Glomerular visceral epithelial cell (primary cell): ENCODE measurements around the gene IL21R.
"Not testable (repeated sequence)": the region's sequence is repeated elsewhere in the genome, so short reads cannot be mapped to it uniquely, and the experiment has no call there.

Experiments used
- DNase-seq: peaks from one replicate; pipeline ENCODE4 v3.0.0-alpha.2; 2016; ENCODE audit errors: extremely low spot score

Gene IL21R

GRCh38 chr16:27426423-27427408 is 24.7 kb downstream of the IL21R start:
- DNase-seq, result peak; percentile 92

DNA sequence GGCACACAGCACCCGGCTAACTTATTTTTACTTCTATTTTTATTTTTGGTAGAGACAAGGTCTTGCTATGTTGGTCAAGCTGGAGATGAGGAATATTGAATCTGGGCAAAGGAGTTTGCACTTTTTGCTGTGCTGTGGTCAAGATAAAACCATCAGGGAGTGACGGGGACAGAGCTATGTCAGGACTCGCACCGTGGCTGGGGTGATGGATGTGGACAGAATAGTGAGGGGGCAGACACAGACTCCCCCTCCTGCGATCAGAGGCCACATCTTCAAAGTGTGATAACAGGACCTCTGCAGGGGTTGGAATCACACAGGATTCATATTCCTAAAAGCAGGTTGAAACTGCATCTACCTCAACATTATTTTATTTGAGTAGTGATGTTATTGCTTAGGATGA is 25.6 kb downstream of the IL21R start:
- no peak for DNase-seq

DNA sequence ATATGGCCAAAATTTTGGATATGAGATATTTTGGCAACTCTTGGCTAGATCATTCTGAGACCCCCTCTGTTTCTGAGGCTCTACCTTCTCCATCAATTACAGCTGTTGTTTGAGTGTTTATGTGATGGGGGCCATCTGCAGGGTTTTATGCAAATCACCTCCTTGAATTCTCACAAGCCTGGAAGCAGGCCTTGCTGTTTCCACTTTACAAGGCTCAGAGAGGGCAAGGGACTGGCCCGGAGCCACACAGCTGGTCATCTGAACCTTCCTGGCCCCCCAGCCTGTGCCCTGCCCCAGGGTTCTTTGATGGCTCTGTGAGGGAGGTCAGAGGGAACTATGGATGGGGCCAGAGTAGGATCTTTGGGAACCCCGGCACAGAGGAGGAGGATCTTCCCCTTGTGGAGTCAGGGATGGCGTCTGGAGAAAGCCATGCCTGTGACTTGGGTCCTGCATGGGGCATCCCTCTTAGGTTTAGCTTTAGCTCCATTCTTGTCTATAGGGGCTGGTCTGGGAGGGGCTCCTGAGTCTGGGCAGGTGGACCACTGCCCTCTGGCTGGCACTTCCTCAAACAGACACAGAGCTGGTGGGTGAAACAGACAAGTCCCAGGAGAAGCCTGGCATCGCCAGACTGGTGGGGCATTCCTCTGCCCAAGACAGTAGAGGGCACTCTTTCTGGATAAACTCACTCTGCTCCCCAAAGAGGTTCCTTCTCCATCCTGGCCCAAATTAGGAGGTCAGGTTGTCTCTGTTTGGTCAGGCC is 26.2 kb downstream of the IL21R start:
- DNase-seq, result no peak

DNA sequence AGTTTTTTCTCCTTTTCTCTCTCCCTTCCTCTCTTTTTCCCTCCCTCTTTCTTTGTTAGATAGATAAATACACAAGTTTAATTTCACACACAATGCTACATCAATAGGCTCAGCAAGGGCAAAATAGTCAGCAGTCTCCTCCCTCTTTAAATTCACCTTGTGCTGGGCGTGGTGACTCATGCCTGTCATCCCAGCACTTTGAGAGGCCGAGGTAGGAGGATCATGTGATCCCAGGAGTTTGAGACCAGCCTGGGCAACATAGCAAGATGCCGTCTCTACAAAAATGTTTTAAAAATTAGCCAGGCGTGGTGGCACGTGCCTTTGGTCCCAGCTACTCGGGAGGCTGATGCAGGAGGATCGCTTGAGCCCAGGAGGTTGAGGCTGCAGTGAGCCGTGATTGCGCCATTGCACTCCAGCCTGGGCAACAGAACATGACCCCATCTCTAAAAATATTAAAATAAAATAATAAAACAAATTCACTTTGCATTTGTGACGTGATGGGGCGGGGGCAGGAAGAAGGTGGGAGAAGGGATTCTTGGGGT is 27.4 kb downstream of the IL21R start:
- no peak for DNase-seq

DNA sequence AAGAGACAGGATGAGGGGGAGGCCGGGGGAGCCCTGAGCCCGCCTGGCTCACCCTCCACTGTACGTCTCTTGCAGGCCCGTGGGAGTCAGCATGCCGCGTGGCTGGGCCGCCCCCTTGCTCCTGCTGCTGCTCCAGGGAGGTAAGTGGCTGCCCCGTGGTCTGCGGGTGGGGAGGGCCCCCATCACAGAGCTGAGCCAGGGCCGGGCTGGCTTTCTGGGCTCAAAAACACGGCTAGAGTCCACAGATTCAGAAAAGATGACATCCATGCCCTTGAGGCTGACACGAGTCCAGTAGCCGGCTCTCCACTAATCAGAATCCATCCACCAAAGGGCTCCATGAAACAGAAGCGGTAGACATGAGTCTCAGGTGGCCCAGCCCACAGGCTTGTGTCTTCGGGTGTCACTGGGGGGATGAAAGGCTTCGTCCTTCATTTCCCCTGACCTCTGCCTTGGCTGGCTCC is 28.0 kb downstream of the IL21R start:
- DNase-seq, result no peak

DNA sequence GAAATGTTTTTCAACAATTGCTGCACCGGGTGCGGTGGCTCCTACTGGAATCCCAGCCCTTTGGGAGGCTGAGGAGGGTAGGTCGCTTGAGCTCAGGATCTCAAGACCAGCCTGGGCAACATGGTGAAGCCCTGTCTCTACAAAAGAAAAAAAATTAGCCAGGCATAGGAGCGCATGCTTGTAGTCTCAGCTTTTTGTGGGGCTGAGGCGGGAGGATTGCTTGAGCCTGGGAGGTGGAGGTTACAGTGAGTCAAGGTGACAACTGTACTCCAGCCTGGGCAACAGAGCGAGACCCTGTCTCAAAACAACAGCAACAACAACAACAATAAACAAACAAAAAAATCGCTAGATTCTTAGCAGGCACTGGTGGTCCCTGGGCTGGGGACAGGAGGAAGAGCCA is 28.5 kb downstream of the IL21R start:
- no peak for DNase-seq

DNA sequence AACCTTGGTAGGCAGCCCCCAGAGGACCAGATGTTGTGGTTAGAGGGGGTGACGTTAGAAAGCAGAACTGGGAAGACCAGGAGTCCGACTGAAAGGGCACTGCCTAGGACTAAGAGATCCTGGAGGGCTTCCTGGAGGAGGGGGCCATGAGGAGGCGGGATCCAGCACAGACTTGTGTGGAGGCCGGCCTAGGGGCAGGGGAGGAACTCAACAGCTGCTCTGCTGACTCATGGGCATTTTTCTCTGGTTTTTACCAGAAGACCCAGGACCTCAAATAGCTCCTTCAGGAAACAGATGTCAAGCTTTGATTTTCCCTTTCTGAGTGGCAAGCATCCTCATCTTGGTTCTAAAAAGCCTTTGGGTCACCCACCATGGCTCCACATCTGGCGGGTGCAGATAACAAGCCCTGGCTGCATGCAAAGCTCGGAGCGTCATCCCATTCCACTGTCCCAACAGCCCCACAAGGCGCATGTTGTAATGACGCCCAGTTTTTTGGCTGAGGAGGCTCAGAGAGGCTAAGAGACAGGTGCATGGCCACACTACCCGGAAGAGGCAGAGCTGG is 29.0 kb downstream of the IL21R start:
- DNase-seq, result no peak

- peak; percentile 27 for DNase-seq
These were observed 30.0 kb downstream of the IL21R start for GRCh38 chr16:27431773-27432532.

GRCh38 chr16:27432558-27432957 is 30.6 kb downstream of the IL21R start:
- DNase-seq, result peak; percentile 66

- DNase-seq, result not testable (repeated sequence)
These were observed 31.2 kb downstream of the IL21R start for GRCh38 chr16:27433191-27433590.

DNA sequence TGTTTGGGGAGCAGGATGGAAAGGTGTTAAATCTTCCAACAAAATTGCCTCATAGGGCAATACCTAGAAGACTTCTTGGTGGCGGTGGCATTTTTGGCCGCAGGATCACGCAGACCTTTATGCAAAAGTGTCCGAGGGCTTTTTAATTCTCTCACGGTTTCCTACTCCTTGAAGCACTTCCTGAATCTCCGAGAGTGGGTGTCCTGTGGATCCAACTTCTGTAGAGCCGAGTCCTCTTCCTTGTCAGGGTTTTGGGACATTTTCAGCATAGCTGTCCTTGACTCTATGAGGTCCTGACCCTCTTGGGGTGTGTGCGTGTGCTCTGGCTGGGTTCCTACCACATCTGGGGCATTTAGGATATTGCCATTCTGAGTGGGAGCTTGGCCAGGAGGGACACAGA is 31.7 kb downstream of the IL21R start:
- DNase-seq, result no peak

- no peak for DNase-seq
These were observed 32.4 kb downstream of the IL21R start for GRCh38 chr16:27434141-27435051.

GRCh38 chr16:27435146-27435545 is 33.2 kb downstream of the IL21R start:
- DNase-seq, result not testable (repeated sequence)

- no peak for DNase-seq
These were observed 34.1 kb downstream of the IL21R start for GRCh38 chr16:27436065-27436464.

DNA sequence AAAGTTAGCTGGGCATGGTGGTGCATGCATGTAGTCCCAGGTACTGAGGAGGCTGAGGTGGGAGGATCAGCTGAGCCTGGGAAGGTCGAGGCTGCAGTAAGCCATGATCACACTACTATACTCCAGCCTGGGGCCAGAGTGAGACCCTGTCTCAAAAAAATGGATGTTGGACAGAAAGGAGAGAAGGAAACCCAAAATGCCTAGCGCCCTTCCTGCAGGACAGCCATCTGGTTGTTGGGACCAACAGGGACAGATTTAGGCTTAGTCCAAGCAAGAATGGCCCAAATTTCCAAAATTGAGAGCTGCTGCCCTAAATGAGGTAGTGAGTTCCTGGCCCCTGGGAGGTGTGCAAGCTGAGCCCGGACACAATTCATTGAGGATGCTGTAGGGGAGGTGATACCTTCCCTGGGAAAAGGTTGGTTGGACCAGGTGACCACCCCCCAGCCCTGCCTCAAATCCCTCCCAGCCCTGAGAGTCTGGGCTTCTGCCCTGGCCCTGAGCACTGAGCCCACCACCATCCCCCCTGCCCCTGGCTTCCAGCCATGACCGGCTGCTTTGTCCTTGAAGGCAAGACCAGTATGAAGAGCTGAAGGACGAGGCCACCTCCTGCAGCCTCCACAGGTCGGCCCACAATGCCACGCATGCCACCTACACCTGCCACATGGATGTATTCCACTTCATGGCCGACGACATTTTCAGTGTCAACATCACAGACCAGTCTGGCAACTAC is 35.1 kb downstream of the IL21R start:
- no peak for DNase-seq

GRCh38 chr16:27437946-27438345 is 36.0 kb downstream of the IL21R start:
- no peak for DNase-seq

DNA sequence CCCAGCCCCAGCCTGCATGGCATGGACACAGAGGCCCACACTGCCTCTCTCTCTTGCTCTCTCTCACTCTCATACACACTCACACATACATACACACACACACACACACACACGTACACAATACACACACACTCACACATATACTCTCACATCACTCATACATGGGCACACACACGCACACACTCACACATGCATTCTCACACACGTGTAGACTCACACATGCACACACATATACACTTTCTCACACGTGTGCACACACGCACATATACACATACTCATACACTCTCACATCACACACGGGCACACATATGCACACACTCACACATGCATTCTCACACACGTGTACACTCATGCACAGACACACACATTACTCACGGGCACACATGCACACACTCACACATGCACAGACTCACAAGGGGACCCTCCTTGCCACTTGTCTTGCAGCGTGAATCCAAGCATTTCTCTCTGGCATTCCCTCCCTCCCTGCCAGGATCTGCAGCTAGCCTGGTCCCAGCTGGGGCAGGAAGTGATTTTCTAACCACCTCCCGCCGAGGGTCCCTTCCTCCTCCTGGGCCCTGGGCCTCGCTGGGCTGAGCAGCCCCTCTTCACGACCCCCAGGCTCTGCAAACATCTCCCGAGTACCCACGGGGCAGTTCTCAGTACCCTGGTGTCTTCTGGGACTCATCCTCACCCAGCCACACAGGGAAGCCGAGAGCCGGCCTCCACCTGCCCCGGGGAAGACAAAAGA is 37.5 kb downstream of the IL21R start:
- no peak for DNase-seq

DNA sequence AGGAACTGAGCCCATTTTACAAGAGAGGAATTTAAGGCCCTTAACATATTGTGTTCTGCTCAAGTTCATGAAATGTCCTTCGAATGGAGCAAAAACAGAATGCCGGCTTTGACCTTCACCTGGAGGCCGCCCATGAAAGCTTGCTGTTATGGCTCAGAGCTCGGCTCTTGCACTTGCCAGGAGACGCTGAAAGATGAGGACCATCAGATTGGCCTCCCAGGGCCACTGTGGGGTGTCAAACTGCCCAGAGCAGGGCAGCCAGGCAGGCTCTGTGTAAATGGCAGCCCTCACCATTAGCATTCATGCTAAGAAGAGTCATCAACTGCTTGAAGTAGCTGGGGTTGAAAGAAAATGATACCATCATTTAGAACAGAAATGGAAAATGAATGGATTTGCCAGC is 39.3 kb downstream of the IL21R start:
- DNase-seq, result no peak

DNA sequence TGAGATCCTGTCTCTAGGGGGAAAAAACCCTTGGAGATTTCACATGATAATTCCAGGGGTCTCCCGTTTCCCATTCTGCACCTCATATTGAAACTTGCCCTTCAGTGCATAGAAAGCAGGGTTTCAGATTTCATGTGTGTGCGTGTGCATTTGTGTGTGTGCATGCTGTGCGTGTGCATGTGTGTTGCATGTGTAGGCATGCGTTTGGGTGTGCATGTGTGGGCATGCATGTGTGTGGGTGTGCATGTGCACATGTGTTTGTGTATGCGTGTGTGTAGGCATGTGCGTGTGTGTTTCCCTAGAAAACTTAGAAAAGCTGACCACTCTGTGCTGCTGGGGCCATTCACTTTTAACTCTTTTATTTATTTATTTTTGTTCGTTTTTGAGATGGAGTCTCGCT is 40.0 kb downstream of the IL21R start:
- DNase-seq, result no peak
